Retinal pigment epithelial cell (primary cell): ENCODE measurements around the gene ARSI.

Experiments
- DNase-seq: peaks from one replicate; pipeline ENCODE4 v3.0.0-alpha.2; 2010; ENCODE audit warnings: low read depth
- H3K4me3 ChIP-seq: 2 replicates; pipeline ENCODE4 v1.5.1; 2011; ENCODE audit warnings: mild to moderate bottlenecking, low read length, control low read depth, moderate library complexity
- CTCF ChIP-seq: conservative IDR thresholded peaks from 2 replicates; pipeline ENCODE4 v1.5.1; 2011; ENCODE audit warnings: low read depth, low read length, control low read depth, inconsistent platforms

ARSI gene

DNA sequence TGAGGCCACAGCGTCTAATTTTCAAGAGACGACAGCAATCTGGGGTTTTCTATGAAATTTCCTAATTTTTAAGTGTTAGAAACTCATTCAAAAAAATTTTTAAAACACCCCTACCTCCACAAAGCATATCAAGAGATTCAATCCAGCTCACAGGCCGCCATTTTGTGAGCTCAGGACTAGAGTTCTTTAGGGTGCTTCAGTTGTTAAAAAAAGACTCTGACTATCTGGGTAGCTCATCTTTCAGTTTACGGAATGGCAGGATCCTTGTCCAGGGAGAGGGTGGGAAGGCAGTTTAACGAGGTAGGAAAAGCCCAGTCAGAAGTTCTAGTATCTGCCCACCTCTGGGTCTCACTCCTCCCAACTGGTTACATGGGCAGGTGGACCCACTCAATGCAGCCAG, 56.3 kb downstream of the ARSI start:
- H3K4me3 ChIP-seq = no peak overlapping the region
- TF ChIP-seq CTCF = no peak
- DNase-seq = no peak
